Measurements from ENCODE around the gene SDCCAG8.

SDCCAG8 gene

DNA sequence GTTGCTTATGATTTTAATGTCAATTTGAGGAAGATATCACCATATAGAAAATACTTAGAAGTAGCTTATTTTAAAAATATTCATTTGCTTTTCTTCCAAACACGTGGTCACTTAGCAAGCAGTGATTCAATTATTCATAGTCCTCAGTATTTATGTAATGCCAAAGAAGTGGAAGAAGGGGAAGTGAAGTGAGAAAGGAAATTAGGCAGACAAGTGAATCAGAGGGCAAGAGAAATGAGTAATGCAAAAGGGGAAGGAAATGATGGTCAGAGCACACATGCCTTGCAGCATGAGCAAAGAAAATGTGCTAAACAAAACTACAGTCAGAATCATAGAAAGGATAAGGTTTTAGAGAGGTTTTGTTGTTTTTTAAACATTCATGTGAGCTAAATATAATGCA is 31.8 kb downstream of the SDCCAG8 start:
- TF ChIP-seq GATA2 (IDR thresholded peaks at IDR 0.05; ENCODE audit: low read depth, low read length): no peak
- no peak for TF ChIP-seq GATA3 (IDR thresholded peaks at IDR 0.05; ENCODE audit: low read depth, low read length)

DNA sequence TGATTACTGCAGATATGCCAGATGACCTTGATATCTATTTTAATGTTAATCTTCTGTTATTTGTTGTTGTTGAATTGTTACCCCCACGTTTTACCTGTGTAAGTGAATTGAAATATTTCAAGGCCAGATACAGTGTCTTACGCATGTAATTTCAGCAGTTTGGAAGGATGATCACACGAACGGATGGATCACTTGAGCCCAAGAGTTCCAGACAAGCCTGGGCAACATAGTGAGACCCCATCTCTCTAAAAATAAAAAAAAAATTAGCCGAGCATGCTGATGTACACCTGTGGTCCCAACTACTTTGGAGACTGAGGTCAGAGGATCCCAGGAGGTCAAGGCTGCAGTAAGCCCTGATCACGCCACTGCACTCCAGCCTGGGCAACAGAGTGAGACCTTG is 32.2 kb downstream of the SDCCAG8 start:
- TF ChIP-seq GATA2 (IDR thresholded peaks at IDR 0.05; ENCODE audit: low read depth, low read length) (no peak), GATA3 (IDR thresholded peaks at IDR 0.05; ENCODE audit: low read depth, low read length) (no peak)

DNA sequence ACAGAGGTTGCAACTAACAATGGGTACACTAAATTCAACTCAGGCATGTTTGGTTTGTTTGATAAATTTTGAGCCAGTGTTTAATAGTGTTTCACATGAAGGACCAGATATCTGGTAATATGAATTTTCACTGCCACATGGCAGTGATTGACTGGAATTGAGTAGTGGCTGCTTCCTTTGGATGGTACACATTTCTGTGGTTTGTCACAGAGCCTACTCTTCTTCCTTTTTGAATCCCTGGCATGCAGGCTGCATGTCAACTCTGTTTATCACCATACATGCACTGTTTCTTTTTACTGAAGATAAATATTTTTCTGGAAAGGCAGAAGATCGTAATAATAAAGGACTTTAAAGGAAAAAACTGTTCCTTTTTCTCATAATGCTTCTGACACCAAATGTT is 35.5 kb downstream of the SDCCAG8 start:
- TF ChIP-seq GATA2 (IDR thresholded peaks at IDR 0.05; ENCODE audit: low read depth, low read length) (no peak), GATA3 (IDR thresholded peaks at IDR 0.05; ENCODE audit: low read depth, low read length) (no peak)

DNA sequence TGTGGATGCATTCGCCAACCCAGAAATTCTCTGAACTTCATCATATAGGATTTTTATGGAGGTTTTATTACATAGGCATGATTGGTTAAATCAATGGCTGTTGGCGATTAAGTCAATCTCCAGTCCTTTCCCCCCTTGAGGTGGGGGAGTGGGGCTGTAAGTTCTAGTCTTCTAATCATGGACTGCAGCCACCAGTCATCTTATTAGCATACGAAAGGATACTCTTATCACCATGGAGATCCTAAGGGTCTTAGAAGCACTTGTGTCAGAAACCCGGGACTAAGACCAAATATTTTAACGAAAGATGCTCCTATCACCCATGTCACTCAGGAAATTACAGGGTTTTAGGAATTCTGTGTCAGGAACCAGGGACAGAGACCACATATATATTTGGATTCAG is 36.3 kb downstream of the SDCCAG8 start:
- no peak for TF ChIP-seq GATA3 (IDR thresholded peaks at IDR 0.05; ENCODE audit: low read depth, low read length)
- TF ChIP-seq GATA2 (IDR thresholded peaks at IDR 0.05; ENCODE audit: low read depth, low read length): no peak

DNA sequence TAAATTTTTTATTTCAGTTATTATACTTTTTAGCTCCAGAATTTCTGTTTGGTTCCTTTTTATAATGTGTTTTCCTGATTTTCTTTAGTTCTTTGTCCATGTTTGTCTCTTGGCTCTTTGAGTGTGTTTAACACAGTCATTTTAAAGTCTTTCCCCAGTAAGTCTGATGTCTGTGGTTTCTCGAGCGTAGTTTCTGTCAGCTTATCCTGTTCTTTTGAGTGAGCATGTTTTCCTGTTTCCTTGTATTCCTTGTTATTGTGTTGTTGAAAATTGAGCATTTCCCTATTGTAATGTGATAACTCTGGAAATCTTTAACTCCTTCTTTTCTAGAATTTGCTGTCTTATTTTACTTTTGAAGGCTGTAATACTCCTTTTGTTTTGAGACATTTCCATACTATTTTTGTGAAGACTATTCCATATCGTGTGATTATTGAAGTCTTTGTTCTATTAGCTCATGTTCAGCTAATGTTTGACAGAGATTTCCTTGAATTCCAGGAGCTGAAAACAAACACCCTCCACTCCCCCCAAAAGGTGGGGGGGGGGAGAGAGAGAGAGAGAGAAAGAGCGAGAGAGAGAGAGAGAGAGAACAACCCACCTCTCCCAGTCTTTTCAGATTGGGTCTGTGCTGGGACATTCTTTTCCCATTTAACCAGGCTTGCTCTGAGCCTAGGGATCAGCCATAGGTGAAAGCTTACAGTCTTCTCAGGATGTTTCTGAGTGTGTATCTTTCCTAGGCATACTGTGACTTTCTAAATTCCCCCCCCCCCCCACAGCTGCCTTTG is 38.3 kb downstream of the SDCCAG8 start:
- TF ChIP-seq GATA2 (IDR thresholded peaks at IDR 0.05; ENCODE audit: low read depth, low read length): no peak
- no peak for TF ChIP-seq GATA3 (IDR thresholded peaks at IDR 0.05; ENCODE audit: low read depth, low read length)

DNA sequence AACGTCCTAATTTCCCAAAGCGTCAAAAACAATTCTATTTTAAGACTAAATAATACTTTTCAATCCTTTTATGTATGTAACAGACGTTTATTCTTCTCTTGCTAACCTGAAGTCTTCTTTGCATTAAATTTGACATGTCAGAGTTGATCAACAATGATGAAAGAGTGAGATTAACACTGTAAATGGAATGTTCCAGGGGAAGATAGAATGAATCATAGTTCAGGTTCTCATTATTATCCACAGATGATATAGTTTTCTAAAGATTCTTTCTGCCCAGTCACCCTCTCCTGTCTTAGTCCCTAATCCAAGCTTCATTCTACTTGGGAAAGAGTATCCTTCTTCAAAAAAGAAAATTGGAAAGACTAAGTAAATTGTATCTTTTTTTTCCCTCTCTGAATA is 38.9 kb downstream of the SDCCAG8 start:
- no peak for TF ChIP-seq GATA2 (IDR thresholded peaks at IDR 0.05; ENCODE audit: low read depth, low read length)
- TF ChIP-seq GATA3 (IDR thresholded peaks at IDR 0.05; ENCODE audit: low read depth, low read length): no peak

DNA sequence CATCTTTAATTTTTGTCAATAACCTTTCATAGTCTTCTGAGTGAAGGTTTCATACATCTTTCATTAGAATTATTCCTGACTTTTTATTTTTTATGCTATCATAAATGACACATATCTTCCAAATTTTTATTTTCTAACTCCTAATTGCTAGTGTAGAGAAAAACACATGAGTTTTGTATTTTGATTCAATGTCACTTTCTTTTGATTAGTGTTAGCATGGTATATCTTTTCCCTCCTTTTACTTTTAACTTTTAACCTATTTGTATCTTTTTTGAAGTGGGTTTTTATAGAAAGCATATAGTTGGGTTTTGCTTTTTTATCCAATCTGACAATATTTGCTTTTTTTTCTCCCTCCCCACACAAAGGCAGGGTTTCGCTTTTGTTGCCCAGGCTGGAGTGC is 43.2 kb downstream of the SDCCAG8 start:
- TF ChIP-seq GATA2 (IDR thresholded peaks at IDR 0.05; ENCODE audit: low read depth, low read length) (no peak), GATA3 (IDR thresholded peaks at IDR 0.05; ENCODE audit: low read depth, low read length) (no peak)

DNA sequence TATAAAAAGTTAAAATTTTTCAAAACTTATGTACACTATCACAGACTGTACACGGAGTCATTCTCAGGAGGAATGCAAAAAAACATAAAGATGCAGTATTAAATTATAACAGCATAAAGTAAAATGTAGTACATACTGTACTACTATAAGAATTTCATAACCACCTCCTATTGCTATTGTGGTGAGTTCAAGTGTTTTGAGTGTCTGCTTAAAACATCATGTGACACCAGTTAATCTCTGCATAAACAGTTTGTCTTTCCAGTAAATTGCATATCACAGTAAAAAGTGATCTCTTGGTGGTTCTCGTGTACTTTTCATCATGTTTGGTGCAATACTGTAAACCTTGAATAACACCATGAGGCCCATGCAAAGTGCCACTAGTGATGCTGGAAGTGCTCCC is 45.2 kb downstream of the SDCCAG8 start:
- no peak for TF ChIP-seq GATA3 (IDR thresholded peaks at IDR 0.05; ENCODE audit: low read depth, low read length)
- TF ChIP-seq GATA2 (IDR thresholded peaks at IDR 0.05; ENCODE audit: low read depth, low read length): no peak

DNA sequence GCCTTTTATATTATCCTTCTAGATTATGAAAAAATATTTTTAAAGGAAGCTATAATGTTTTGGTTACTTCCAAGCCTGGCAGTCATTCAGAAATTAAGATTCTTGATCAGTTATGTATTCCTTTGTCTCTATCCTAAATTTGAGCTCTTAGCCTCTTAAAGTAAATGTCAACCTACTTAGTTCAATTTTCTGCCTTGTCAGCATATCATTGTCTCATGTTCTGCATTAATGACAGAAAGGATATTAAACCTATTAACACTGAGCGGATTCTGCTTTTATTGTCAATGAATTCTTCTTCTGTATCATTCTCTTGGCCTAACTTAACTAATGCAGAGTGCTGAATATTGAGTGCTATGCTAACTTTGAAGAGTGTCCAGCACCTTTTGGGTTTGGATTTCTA is 56.0 kb downstream of the SDCCAG8 start:
- TF ChIP-seq GATA2 (IDR thresholded peaks at IDR 0.05; ENCODE audit: low read depth, low read length) (no peak), GATA3 (IDR thresholded peaks at IDR 0.05; ENCODE audit: low read depth, low read length) (no peak)

DNA sequence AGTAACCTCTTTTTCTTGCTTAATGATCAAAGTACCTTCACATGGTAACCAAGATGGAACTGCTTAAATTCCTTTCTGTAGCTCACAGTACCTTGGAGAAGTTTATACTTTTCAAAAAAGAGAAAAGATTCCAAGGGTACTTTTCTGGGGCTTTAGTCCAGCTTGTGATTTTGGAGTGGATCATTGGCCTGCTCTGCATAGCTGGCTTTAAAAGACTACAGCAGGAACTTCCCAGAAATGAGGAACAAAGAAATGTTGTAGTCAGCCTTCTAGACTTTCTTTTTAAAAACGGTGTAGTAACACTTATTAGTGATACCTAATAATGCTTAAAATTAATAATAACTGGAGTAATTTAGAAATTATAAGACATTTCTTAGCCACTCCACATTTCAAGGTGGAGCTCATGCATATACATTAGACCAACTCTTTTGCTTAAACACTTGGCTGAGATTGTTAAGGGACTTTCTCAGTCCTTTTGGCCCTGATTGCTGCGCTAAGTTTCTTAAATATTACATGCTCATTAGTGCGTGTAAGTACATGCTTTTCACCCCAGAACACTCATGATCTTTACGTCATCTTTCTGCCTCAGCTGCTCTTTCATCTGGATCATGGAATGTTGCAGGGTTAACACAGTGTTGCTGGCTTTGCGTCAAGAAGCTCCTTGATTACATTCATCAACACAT is 57.3 kb downstream of the SDCCAG8 start:
- no peak for TF ChIP-seq GATA3 (IDR thresholded peaks at IDR 0.05; ENCODE audit: low read depth, low read length)
- no peak for TF ChIP-seq GATA2 (IDR thresholded peaks at IDR 0.05; ENCODE audit: low read depth, low read length)

DNA sequence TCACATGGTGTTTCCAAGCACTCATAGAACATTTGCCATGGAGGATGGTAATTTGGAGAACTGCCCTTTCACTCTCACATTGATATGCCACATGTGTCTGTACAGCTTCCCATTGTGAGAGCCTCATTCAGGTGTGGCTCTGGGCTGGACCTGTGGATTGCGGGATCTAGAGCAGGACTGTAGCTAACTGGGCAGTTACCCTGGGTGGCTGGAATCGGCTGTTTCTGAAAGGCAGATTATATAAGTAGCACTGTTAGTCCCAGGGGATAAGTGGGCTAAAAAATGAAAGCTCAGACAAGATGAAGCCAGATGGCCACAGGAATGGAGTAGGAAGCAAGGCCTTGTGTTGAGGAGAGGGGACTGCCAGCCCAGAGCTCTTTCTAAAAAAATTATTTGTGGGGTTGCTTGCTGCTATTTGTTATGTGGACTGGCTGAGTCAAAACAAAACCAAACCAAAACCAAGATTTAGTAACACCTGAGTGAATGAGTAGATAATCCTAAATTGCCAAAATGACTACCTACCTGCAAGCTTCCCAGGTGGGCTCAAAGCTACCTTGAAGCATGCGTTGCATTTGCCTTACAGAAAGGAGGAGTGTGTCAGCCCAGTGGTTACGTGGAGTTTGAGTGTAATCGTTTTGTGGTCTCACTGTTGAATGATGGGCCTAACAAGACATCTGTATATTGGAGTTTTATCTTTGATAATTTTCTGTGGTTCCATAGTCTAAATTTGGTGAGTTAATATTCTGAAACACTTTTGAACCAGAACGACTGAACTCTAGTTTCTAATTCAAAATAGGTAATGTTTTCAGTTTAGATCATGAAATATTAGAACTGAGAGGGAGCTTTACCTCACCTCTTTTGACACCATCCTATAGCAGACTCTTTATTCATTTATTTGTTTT is 58.0 kb downstream of the SDCCAG8 start:
- TF ChIP-seq GATA2 (IDR thresholded peaks at IDR 0.05; ENCODE audit: low read depth, low read length) (no peak), GATA3 (IDR thresholded peaks at IDR 0.05; ENCODE audit: low read depth, low read length) (no peak)

DNA sequence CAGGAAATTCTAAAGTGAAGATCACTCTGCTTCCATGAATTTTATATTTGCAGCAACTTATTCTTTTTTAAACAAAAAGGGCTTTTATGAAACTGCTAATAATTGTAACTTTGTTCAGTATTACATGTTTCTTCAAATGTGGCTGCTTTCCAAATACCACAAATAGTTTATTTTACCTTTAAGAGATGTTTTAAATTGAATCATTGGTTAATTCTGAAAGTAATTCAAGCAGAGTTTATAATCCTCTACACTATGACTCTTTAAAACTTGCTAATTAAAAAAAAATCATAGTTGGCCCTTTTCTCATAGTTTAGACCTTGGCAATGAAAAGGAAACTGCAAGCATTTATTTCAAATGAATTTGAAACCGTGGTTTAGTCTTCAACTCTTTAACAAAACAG is 59.6 kb downstream of the SDCCAG8 start:
- TF ChIP-seq GATA2 (IDR thresholded peaks at IDR 0.05; ENCODE audit: low read depth, low read length) (no peak), GATA3 (IDR thresholded peaks at IDR 0.05; ENCODE audit: low read depth, low read length) (no peak)

DNA sequence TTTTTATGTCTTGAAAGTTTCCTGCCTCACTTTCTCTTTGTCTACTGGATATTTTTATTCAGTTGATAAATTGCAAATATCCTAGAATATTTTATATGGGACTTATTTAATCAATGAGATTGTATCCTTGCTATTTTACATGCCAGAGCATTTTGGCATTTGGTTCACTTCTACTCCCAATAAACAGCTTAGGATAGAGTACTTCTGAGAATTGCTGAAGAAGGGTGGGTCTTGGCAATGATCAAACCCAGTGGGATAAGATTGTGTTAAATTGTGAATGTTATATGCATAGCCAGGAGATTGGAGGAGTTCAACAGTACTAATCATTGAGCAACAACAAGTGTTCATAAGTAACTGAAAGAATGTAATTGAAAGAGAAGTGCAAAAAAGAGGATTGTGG is 60.1 kb downstream of the SDCCAG8 start:
- TF ChIP-seq GATA3 (IDR thresholded peaks at IDR 0.05; ENCODE audit: low read depth, low read length): no peak

DNA sequence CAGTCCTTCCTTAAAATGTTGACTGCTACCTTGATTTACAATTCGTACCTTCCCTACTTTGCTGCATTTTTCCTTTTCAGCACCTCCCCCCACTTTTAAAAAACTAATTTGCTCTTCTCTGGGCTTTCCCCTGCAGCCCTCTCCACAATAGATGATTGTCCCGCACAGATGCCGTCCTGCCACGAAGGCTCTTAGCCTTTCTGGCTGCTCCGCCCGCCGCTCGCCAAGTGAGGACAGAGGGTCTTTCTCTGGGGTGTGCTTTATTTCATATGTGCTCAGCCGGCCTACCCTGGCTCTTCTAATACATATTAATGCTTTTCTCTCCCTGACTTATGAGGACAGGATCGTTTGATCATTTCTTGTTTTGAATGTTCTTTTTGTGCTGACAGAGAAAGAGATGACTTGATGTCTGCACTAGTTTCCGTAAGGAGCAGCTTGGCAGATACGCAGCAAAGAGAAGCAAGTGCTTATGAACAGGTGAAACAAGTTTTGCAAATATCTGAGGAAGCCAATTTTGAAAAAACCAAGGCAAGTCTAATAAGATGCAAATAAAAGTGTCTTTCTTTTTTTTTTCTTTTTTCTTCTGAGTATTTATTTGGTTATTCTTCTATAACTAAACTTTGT is 60.6 kb downstream of the SDCCAG8 start:
- TF ChIP-seq GATA2 (IDR thresholded peaks at IDR 0.05; ENCODE audit: low read depth, low read length) (no peak), GATA3 (IDR thresholded peaks at IDR 0.05; ENCODE audit: low read depth, low read length) (no peak)

All from SH-SY5Y (cell line).